ENCODE results near the gene CHRNA9.

The CHRNA9 gene, protein sequence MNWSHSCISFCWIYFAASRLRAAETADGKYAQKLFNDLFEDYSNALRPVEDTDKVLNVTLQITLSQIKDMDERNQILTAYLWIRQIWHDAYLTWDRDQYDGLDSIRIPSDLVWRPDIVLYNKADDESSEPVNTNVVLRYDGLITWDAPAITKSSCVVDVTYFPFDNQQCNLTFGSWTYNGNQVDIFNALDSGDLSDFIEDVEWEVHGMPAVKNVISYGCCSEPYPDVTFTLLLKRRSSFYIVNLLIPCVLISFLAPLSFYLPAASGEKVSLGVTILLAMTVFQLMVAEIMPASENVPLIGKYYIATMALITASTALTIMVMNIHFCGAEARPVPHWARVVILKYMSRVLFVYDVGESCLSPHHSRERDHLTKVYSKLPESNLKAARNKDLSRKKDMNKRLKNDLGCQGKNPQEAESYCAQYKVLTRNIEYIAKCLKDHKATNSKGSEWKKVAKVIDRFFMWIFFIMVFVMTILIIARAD

DNA sequence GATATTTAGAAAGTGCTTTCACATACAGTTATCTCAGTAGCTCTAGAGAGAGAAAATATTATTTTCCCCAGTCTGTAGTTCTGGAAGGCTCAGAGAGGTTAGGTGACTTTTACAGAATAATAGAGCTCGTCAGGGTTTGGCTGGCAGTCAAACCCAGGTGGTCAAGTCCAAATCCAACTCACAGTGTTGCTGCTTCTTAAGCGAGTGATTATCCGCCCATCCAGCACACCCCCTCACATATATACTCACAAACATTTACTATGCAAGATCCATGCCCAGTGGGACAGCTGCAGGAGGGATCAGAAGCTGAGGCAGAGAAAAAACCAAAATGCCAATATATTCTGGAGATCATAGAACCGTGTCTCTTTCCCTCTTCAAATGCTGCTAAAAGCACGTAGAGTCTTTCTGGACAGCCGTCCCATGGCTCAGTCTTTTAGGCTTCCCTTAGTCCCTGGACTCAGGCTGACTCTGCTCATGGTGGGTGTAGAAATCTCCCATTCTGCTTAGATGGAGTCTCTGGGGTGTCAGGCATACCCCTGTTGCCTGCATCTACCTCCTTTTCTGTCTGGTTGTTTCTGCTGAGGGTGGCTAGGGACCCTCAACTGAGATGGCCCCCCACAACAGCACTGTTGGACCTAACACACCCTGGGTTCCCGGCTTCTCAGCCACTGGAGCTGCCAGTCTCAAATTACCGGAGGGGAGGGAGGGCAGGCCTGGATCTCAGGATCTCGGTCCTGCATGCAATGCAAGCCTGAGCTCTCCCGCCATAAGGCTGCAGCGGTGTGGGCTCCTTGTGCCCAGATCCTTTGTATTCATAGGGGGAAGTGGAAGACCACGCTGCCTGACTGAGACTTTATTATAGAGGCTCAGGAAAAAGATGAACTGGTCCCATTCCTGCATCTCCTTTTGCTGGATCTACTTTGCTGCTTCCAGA is at the start of gene CHRNA9:
TSS of gene CHRNA9 (plus strand) at position 743 of the 934 bp plus-strand sequence. CDS start at position 878, 135 bp downstream.
- TF ChIP-seq, protein P1, sequence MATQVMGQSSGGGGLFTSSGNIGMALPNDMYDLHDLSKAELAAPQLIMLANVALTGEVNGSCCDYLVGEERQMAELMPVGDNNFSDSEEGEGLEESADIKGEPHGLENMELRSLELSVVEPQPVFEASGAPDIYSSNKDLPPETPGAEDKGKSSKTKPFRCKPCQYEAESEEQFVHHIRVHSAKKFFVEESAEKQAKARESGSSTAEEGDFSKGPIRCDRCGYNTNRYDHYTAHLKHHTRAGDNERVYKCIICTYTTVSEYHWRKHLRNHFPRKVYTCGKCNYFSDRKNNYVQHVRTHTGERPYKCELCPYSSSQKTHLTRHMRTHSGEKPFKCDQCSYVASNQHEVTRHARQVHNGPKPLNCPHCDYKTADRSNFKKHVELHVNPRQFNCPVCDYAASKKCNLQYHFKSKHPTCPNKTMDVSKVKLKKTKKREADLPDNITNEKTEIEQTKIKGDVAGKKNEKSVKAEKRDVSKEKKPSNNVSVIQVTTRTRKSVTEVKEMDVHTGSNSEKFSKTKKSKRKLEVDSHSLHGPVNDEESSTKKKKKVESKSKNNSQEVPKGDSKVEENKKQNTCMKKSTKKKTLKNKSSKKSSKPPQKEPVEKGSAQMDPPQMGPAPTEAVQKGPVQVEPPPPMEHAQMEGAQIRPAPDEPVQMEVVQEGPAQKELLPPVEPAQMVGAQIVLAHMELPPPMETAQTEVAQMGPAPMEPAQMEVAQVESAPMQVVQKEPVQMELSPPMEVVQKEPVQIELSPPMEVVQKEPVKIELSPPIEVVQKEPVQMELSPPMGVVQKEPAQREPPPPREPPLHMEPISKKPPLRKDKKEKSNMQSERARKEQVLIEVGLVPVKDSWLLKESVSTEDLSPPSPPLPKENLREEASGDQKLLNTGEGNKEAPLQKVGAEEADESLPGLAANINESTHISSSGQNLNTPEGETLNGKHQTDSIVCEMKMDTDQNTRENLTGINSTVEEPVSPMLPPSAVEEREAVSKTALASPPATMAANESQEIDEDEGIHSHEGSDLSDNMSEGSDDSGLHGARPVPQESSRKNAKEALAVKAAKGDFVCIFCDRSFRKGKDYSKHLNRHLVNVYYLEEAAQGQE (IDR thresholded peaks at IDR 0.05; ENCODE audit: low read depth) = no peak
- TF ChIP-seq EGR1 (IDR thresholded peaks at IDR 0.05) (no peak), ZBTB7A (IDR thresholded peaks at IDR 0.05; ENCODE audit: low read depth) (no peak), NFIC (IDR thresholded peaks at IDR 0.05) (no peak), EP300 (IDR thresholded peaks at IDR 0.05; ENCODE audit: borderline replicate concordance) (no peak), TCF12 (IDR thresholded peaks at IDR 0.05; ENCODE audit: low read depth) (no peak), RAD21 (IDR thresholded peaks at IDR 0.05; ENCODE audit: low read depth) (no peak), TEAD4 (IDR thresholded peaks at IDR 0.05) (no peak), CREB1 (IDR thresholded peaks at IDR 0.05; ENCODE audit: low read depth) (no peak), TAF1 (IDR thresholded peaks at IDR 0.05; ENCODE audit: low read depth) (no peak)
- TF ChIP-seq, protein P2, sequence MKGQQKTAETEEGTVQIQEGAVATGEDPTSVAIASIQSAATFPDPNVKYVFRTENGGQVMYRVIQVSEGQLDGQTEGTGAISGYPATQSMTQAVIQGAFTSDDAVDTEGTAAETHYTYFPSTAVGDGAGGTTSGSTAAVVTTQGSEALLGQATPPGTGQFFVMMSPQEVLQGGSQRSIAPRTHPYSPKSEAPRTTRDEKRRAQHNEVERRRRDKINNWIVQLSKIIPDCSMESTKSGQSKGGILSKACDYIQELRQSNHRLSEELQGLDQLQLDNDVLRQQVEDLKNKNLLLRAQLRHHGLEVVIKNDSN (IDR thresholded peaks at IDR 0.05) = no peak
- TF ChIP-seq, protein P3, sequence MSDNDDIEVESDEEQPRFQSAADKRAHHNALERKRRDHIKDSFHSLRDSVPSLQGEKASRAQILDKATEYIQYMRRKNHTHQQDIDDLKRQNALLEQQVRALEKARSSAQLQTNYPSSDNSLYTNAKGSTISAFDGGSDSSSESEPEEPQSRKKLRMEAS (IDR thresholded peaks at IDR 0.05) = no peak; the same call in 1 of the 2 replicates

DNA sequence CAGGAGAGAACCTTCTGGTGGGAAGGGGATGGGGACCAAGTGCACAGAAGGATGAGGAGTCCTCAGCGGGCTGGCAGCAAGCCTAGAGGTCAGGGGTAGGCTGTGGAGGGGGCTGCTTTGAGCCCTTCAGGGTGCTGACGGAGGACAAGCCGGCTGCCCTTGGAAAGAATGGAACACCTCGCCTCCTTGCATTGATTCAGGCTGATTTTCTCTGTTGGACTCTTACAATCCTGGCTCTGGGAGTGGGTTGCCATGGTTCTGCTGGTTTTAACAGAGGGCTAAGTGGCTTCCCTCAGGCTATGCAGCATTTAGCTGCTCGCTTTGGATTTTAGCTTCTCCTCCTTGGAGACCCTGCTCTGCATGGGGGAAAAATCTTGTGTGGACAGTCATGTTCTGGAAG is 49.4 kb upstream of the CHRNA9 start:
- TF ChIP-seq CEBPB (IDR thresholded peaks at IDR 0.05) (no peak), NFIC (IDR thresholded peaks at IDR 0.05) (no peak), FOXM1 (IDR thresholded peaks at IDR 0.05; ENCODE audit: borderline replicate concordance, low read depth) (no peak), TAF1 (IDR thresholded peaks at IDR 0.05; ENCODE audit: low read depth) (no peak)
- TF ChIP-seq, protein P1 (IDR thresholded peaks at IDR 0.05; ENCODE audit: low read depth) = no peak
- TF ChIP-seq, protein P2 (IDR thresholded peaks at IDR 0.05) = no peak

DNA sequence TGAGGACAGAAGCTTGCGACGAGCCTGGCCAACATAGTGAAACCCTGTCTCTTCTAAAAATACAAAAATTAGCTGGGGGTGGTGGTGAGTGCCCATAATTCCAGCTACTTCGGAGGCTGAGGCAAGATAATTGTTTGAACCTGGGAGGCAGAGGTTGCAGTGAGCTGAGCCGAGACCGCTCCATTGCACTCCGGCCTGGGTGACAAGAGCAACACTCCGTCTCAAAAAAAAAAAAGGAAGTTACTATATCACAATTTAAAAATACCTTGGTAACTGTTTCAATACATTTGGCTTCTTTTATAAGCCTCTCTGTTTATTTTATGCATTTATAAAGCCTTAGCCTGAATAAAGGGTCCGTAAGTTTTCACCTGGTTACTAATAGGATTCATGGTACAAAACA is 46.6 kb upstream of the CHRNA9 start:
- no peak for TF ChIP-seq TEAD4 (IDR thresholded peaks at IDR 0.05)
- TF ChIP-seq ZBTB7A (IDR thresholded peaks at IDR 0.05; ENCODE audit: low read depth) = no peak
- TF ChIP-seq, protein P1 (IDR thresholded peaks at IDR 0.05; ENCODE audit: low read depth) = no peak
- TF ChIP-seq TCF12 (IDR thresholded peaks at IDR 0.05; ENCODE audit: low read depth) = no peak
- TF ChIP-seq NFIC (IDR thresholded peaks at IDR 0.05) = no peak
- no peak for TF ChIP-seq CREB1 (IDR thresholded peaks at IDR 0.05; ENCODE audit: low read depth)
- no peak for TF ChIP-seq EP300 (IDR thresholded peaks at IDR 0.05; ENCODE audit: borderline replicate concordance)
- TF ChIP-seq RAD21 (IDR thresholded peaks at IDR 0.05; ENCODE audit: low read depth) = no peak
- TF ChIP-seq TAF1 (IDR thresholded peaks at IDR 0.05; ENCODE audit: low read depth) = no peak
- TF ChIP-seq FOXM1 (IDR thresholded peaks at IDR 0.05; ENCODE audit: borderline replicate concordance, low read depth) = no peak
- TF ChIP-seq CEBPB (IDR thresholded peaks at IDR 0.05) = no peak
- TF ChIP-seq EGR1 (IDR thresholded peaks at IDR 0.05) = no peak
- TF ChIP-seq, protein P2 (IDR thresholded peaks at IDR 0.05) = no peak
- no peak for TF ChIP-seq YY1 (IDR thresholded peaks at IDR 0.05; ENCODE audit: low read depth)
- TF ChIP-seq, protein P3 (IDR thresholded peaks at IDR 0.05) = no peak

Measured in Ishikawa (cell line).